HL-60 (cell line): ENCODE measurements around the gene PRODH2.

Experiments used
- DNase-seq, 2 experiments: peaks; one replicate each; pipeline ENCODE4 v3.0.0-alpha.2; 2010 to 2020; ENCODE audit warnings: low read depth in 1 of 2, low spot score in 1 of 2
- H3K27ac ChIP-seq: fragments of 250-450 bp; sonication (Bioruptor Pico); replicated peaks from 2 replicates; pipeline ENCODE4 v1.5.1; 2020; ENCODE audit warnings: mild to moderate bottlenecking, moderate library complexity
- H3K27me3 ChIP-seq: fragments of 250-450 bp; sonication (Bioruptor Pico); 2 replicates; pipeline ENCODE4 v1.5.1; 2021; ENCODE audit warnings: mild to moderate bottlenecking, moderate library complexity; ENCODE audit not compliant: insufficient read depth, poor library complexity, severe bottlenecking
- H3K4me3 ChIP-seq: replicated peaks from 2 replicates; pipeline ENCODE4 v1.5.1; 2011; ENCODE audit warnings: mild to moderate bottlenecking, control low read depth, low read length; ENCODE audit not compliant: insufficient read depth
- CTCF ChIP-seq: IDR thresholded peaks from one replicate; pipeline ENCODE4 v1.5.1; 2011; ENCODE audit warnings: low read length, control low read depth, inconsistent platforms; ENCODE audit not compliant: insufficient read depth
- GABPA ChIP-seq: IDR thresholded peaks from 2 replicates; pipeline ENCODE4 v1.6.1; 2012; ENCODE audit warnings: low read depth
- POLR2AphosphoS5 ChIP-seq: IDR thresholded peaks from 2 replicates; pipeline ENCODE4 v1.6.1; 2012; ENCODE audit warnings: low read depth
- REST ChIP-seq: IDR thresholded peaks from 2 replicates; pipeline ENCODE4 v1.6.1; 2012; ENCODE audit warnings: low read depth; ENCODE audit not compliant: insufficient replicate concordance
- SPI1 ChIP-seq: IDR thresholded peaks from 2 replicates; pipeline ENCODE4 v1.6.1; 2012; ENCODE audit warnings: low read depth, mild to moderate bottlenecking, borderline replicate concordance

PRODH2 gene

GRCh38 chr19:35792888-35793287 lies 19.8 kb downstream of the PRODH2 start:
- TF ChIP-seq GABPA (no peak), REST (no peak), SPI1 (no peak), CTCF (no peak), POLR2AphosphoS5 (no peak)
- no peak overlapping the region for H3K4me3 ChIP-seq
- H3K27me3 ChIP-seq: peaks cover 8% of the 10 kb centered on the region
- DNase-seq: no peak
- H3K27ac ChIP-seq: no peak overlapping the region

- no peak for DNase-seq
- no peak overlapping the region for H3K27ac ChIP-seq
Observed at GRCh38 chr19:35792312-35792711, 20.3 kb downstream of the PRODH2 start.

More at GRCh38 chr19:35792312-35792711, 20.3 kb downstream of the PRODH2 start:
- H3K27me3 ChIP-seq: peaks cover 8% of the 10 kb centered on the region
- H3K4me3 ChIP-seq: no peak overlapping the region
- no peak for TF ChIP-seq POLR2AphosphoS5
- TF ChIP-seq SPI1: no peak
- TF ChIP-seq REST: no peak
- no peak for TF ChIP-seq GABPA
- no peak for TF ChIP-seq CTCF
